ENCODE data around the gene CDH13. TPM values are rescaled to one million over a fixed set of nuclear protein-coding genes. Genes with fewer than 3 reads are reported as not detected.

CDH13 gene
- total RNA-seq, result 4.8 and 6.3 TPM in 2 replicates
- 2.9 and 6.1 TPM in 2 replicates for polyA plus RNA-seq

DNA sequence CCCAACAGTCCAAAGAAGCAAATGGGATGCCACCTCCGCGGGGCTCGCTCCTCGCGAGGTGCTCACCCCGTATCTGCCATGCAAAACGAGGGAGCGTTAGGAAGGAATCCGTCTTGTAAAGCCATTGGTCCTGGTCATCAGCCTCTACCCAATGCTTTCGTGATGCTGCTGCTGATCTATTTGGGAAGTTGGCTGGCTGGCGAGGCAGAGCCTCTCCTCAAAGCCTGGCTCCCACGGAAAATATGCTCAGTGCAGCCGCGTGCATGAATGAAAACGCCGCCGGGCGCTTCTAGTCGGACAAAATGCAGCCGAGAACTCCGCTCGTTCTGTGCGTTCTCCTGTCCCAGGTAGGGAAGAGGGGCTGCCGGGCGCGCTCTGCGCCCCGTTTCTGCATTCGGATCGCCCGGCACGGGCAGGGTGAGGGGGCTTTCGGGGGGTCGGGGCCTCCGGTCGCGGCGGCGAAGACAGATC is at the start of gene CDH13:
Gene CDH13, plus strand, starts transcription at position 179 of the 471 bp plus-strand sequence.
- Histone ChIP-seq H3K27ac (no peak within 1 kb of the TSS), H3K4me1 (ENCODE audit: low read depth) (peaks cover 10% of the 10 kb centered on the region), H3K36me3 (no peaks in the 10 kb centered on the region), H3K9me3 (ENCODE audit: low read depth) (no peaks in the 10 kb centered on the region), H3K27me3 (peaks cover 65% of the 10 kb centered on the region), H3K4me3 (peak within 1 kb of the TSS; percentile 57)
- TF ChIP-seq, protein P1, sequence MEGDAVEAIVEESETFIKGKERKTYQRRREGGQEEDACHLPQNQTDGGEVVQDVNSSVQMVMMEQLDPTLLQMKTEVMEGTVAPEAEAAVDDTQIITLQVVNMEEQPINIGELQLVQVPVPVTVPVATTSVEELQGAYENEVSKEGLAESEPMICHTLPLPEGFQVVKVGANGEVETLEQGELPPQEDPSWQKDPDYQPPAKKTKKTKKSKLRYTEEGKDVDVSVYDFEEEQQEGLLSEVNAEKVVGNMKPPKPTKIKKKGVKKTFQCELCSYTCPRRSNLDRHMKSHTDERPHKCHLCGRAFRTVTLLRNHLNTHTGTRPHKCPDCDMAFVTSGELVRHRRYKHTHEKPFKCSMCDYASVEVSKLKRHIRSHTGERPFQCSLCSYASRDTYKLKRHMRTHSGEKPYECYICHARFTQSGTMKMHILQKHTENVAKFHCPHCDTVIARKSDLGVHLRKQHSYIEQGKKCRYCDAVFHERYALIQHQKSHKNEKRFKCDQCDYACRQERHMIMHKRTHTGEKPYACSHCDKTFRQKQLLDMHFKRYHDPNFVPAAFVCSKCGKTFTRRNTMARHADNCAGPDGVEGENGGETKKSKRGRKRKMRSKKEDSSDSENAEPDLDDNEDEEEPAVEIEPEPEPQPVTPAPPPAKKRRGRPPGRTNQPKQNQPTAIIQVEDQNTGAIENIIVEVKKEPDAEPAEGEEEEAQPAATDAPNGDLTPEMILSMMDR (IDR thresholded peaks at IDR 0.05; ENCODE audit: low read depth, low read length), result no peak
- DNase-seq (ENCODE audit: low read depth in 1 of 2, low spot score in 1 of 2), result peak; percentile 57 to 71

DNA sequence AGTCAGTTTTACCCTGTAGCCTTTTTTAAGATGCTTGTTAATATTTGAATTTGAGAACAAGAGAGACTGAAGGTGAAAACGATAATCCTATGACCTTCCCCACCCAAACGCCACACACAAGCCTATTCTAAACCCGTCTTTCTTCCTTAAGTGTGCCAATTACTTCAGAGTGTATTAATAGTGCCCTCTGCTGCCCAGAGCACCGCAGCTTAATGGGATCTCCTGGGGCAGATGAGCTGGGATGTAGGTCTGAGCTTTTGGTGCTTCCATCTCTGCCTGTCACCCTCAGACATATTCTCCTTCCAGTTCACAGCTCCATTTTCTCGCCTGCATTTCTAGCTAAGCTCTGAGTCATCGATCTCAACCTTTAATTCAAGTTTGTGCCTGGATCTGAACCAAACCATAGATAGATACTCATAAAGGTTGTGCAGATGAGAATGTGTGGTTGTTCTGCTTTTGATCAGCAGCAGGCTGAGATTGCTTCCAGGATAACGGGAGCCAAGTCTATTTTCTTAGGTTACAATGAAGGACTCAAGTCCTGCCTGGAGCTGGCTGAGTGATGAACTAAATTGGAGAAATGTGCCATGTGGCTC is 46.4 kb upstream of the CDH13 start:
- DNase-seq (ENCODE audit: low read depth in 1 of 2, low spot score in 1 of 2), result peak; percentile 7 to 19
- no peak overlapping the region for H3K4me3 ChIP-seq
- no peak overlapping the region for H3K27ac ChIP-seq
- TF ChIP-seq, protein P1 (IDR thresholded peaks at IDR 0.05; ENCODE audit: low read depth, low read length), result peak; percentile 27
- no peaks in the 10 kb centered on the region for H3K9me3 ChIP-seq (ENCODE audit: low read depth)
- no peaks in the 10 kb centered on the region for H3K4me1 ChIP-seq (ENCODE audit: low read depth)
- no peaks in the 10 kb centered on the region for H3K36me3 ChIP-seq
- H3K27me3 ChIP-seq, result no peaks in the 10 kb centered on the region

DNA sequence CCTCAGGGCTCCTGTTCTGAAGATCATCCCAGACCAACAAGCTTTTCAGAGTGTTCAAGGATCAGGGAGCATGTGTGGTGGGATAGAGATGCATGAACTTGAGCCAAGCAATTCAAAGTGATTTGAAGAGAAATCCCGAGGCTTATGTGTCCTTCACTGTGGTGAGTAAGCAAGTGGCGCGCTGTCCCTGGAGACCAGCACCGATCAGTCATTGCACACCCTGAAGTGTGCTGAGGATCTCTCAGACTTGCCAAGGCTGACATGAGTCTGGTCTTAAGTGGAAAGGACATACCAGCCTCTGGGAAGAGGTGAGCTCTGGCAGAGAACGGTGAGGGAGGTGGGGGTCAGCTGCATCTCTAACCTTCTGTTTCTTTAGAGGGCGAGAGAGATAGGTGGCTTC is 43.8 kb upstream of the CDH13 start:
- Histone ChIP-seq H3K36me3 (no peaks in the 10 kb centered on the region), H3K4me3 (no peak overlapping the region), H3K27ac (no peak overlapping the region), H3K9me3 (ENCODE audit: low read depth) (no peaks in the 10 kb centered on the region), H3K4me1 (ENCODE audit: low read depth) (no peaks in the 10 kb centered on the region), H3K27me3 (no peaks in the 10 kb centered on the region)
- TF ChIP-seq, protein P1 (IDR thresholded peaks at IDR 0.05; ENCODE audit: low read depth, low read length), result no peak
- DNase-seq (ENCODE audit: low read depth in 1 of 2, low spot score in 1 of 2), result no peak

DNA sequence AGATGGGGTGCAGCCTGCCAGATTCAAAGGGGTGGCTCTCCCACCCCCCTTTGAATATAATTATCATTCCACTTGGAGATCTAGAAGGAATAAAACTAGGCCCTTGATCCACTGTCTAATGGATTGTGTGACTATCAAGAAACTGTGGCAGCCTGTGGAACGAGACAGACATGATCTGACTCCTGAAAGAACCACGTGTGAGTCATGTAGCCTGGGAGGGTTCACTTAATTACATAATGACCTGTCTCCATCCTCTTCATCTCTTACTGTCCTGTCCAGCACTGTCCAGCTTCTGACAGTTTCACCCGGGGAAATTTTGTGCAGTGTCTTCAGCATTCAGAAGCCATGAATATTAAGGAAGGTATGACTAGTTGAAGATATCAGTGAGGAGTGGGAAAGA is 43.3 kb upstream of the CDH13 start:
- H3K9me3 ChIP-seq (ENCODE audit: low read depth), result no peaks in the 10 kb centered on the region
- no peak overlapping the region for H3K4me3 ChIP-seq
- H3K36me3 ChIP-seq, result no peaks in the 10 kb centered on the region
- DNase-seq (ENCODE audit: low read depth in 1 of 2, low spot score in 1 of 2), result peak in 1 of 2 donors; percentile 1
- H3K27me3 ChIP-seq, result no peaks in the 10 kb centered on the region
- no peak overlapping the region for H3K27ac ChIP-seq
- no peaks in the 10 kb centered on the region for H3K4me1 ChIP-seq (ENCODE audit: low read depth)
- TF ChIP-seq, protein P1 (IDR thresholded peaks at IDR 0.05; ENCODE audit: low read depth, low read length), result no peak

DNA sequence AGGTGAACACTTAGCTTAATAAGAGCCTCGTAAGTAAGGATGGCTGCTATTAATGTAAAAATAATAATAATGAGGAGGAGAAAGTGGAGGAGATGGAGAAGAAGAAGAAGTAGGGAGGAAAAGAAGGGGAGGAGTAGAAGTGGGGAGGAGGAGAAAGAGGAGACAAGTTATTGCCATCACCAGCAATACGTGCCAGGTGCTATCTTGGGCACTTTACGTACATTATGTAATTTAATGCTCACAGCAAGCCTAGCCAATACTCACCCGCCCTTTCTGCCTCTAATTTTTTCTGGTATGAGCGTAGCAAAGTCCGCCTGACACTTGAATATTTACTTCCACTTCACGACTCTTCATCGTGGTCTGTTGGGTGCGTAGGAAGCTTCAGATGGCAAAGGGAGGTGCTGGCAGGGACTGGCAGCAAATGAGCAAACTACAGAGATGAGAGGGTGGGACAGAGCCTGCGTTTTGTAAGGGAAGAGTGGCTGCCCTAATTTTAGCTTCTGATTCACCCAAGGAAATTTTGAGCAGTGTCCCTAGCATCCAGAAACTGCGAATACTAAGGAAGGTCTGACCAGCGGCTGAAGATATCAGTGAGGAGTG is 42.1 kb upstream of the CDH13 start:
- H3K4me3 ChIP-seq, result no peak overlapping the region
- no peaks in the 10 kb centered on the region for H3K9me3 ChIP-seq (ENCODE audit: low read depth)
- no peak overlapping the region for H3K27ac ChIP-seq
- no peaks in the 10 kb centered on the region for H3K4me1 ChIP-seq (ENCODE audit: low read depth)
- TF ChIP-seq, protein P1 (IDR thresholded peaks at IDR 0.05; ENCODE audit: low read depth, low read length), result no peak
- H3K36me3 ChIP-seq, result no peaks in the 10 kb centered on the region
- DNase-seq (ENCODE audit: low read depth in 1 of 2, low spot score in 1 of 2), result no peak
- no peaks in the 10 kb centered on the region for H3K27me3 ChIP-seq

Measured in cardiac muscle cell (in vitro differentiated cells and primary cell).